ENCODE measurements around the gene DDX1.
"Not testable (repeated sequence)": the region's sequence is repeated elsewhere in the genome, so short reads cannot be mapped to it uniquely, and the experiment has no call there.

DNA sequence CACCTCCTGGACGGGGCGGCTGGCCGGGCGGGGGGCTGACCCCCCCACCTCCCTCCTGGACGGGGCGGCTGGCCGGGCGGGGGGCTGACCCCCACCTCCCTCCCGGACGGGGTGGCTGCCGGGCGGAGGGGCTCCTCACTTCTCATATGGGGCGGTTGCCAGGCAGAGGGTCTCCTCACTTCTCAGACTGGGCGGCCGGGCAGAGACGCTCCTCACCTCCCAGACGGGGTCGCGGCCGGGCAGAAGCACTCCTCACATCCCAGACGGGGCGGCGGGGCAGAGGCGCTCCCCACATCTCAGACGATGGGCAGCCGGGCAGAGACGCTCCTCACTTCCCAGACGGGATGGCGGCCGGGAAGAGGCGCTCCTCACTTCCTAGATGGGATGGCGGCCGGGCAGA is 88.5 kb downstream of the DDX1 start:
- TF ChIP-seq POLR2A (IDR thresholded peaks at IDR 0.05; ENCODE audit: low read length); GATA1 (IDR thresholded peaks at IDR 0.05; ENCODE audit: low read depth, low read length): not testable (repeated sequence)
